NCI-H526 treated with DMSO at 0.1 percent for 48 hours (cell line): ENCODE measurements around the gene CHI3L2.
A peak's percentile ranks its signal among the peaks of the same experiment; 100 is the strongest.
"Not testable (repeated sequence)": the region's sequence is repeated elsewhere in the genome, so short reads cannot be mapped to it uniquely, and the experiment has no call there.

ENCODE experiments used
- DNase-seq: peaks from one replicate; lab custom pipeline; 2025; lab: John Stamatoyannopoulos, UW

CHI3L2 gene

DNA sequence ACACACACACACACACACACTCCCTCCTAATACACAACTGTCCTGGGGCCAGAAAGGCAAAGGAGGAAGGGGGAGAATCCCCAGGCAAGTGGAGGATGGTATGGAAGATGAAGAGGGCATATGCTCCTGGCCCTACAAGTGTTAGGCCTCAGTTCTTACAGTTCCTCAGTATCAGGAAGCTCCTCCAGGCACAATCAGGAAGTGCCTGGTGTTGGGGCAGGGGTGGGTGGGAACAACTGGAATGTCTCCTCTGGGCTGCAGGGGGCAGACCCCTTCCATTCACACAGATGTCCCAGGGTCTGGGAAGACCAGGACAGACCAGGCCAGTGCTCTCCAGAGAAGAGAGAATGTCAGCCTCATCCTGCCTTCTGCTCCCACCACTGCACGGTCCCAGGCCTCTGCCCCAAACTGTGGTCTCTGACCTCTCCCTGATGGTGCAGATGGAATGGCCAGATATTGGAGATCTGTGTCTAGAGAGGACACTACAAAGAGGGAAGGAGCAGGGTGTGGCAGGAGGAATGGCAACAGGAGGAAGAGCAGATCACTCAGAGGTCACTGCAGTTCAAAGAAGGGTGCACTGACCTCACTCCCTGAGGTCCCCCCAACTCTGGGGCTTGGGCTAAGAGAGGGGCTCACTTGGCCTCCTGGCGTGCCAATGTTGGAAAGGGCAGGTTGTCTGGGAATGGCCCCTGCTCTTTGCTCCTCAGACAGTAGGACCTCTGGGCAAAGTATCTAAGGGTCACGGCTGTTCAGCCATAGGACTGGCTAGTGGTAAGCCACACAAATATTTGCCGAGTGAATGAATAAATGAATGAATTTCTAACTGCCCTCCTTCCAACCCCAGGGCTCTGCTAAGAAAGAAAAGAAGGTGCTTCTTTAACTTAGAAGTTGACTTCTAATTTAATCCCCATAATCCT, 24.5 kb upstream of the CHI3L2 start:
- DNase-seq = no peak

DNA sequence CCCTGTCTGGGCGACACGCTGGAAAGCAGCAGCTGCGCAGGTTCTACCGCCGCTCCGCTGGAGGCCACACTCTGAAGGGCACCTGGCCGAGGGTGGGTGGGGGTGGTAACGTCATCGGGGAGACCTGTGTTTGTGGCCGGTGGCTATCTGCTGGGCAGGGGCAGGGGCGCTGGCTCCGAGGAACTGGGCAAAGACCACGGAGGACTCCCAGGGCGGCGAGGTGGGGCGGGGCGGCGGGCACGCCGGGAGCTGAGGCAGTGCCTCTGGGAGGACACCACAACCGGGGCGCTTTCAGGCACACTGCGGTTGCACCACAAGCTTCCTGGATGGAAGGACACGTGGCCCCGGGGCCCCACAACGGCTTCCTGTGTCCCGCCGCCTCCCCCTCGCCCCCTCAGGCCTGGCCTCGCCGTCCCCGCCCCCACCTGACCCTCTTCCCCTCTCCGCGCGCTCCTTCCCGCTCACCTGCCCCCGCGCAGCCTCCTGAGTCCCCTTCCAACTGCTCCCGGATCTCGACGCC, 23.8 kb upstream of the CHI3L2 start:
- peak; percentile 67 for DNase-seq

DNA sequence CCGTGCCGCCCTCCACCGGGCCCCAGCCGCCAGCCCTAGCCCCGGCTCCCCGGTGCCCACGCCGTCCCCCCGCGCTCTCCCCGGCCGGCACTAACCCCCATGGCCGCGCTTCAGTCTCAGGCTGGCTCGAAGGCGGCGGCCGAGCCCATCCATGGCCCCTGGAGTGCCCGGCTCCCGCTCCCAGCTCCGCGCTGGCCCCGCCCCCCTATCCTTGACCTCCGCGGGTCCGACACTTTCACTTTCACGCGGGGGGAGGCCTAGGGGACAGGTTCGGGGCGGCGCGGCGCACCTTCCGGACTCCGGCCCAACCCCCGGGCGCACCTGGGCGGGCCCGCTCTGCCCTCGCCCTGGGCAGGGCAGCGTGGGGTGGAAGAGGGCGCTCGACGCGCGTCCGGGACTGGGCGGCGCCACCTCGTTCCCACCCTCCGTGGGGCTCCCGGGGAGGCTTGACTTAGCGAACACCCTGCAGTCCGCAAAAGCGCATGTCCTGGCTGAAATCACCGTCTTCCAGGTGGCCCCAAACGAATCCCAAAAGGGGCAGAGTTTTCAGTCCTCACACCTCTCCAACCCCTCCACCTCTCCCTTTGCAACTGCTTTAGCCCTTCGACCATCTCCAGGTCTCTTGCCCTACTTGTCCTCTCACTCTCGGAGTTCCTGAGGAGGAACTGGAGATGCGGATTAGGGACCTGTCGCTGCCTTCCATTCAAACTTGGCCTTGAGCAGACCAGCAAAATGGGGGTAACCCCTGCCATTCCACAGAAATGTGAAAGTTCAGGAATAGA, 23.1 kb upstream of the CHI3L2 start:
- DNase-seq = no peak

DNA sequence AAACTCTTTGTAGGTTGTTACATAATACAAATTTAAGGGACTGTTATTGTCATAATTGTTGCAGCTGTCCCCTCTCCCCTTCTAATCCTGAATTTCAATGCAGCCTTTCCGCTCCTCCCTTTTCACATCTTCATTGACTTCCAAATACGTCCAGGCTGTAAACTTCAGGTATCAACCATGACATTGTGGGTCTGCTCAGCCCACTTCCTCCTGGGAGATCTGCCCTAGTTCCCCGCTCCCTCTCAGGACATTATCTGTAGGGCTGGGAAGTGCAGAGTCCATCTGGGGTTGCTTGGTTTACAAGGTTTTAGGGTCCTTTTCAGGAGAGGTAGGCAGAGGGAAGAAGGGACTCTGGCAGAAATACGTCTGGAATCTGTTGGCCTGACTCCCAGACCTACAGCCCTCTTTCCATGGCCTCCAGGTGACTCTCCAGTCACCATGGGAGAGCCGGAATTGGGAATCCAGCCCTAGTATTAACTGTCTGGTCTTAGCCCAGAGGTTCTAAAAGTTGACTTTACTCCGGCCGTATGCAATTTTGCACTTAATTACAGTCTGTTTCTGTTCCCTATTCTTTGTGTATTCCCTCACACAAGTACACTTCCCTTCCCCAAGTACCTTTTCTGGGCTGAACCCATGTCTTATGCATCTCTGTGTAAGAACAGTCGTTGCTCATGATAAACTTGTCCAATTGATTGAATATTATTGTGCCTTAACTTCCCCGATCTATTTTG, 22.4 kb upstream of the CHI3L2 start:
- no peak for DNase-seq

DNA sequence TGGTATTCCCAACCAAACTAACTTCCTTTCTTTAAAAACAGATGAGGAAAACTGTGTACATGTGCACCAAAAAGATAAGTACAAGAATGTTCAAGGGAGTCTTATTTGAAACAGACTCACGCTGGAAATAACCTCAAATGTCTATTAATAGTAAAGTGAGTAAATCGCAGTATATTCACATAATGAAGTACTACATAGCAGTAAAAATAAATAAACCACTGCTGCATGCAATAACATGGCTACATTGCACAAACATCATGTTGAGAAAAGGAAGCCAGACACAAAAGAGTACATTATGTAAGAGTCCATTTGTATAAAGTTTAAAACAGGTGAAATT, 21.8 kb upstream of the CHI3L2 start:
- no peak for DNase-seq

DNA sequence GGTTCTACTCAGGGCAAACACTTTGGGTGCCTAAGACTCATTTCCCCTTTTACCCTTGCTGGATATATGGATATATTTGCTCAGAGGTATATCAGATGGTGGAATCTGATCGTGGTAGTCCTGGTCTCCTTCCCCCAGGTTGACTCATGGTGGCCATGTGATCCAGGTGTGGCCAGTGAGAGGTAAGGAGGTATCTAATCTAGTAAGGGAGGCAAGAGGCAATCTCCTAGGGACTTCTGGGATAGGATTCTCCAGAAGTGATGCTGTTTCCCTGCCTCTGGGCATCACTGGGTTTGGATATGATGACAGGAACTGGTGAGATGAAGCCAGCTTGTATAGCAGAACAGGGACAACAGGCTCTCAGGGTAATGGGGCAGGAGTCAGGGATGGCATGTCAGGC, 18.6 kb upstream of the CHI3L2 start:
- no peak for DNase-seq

DNA sequence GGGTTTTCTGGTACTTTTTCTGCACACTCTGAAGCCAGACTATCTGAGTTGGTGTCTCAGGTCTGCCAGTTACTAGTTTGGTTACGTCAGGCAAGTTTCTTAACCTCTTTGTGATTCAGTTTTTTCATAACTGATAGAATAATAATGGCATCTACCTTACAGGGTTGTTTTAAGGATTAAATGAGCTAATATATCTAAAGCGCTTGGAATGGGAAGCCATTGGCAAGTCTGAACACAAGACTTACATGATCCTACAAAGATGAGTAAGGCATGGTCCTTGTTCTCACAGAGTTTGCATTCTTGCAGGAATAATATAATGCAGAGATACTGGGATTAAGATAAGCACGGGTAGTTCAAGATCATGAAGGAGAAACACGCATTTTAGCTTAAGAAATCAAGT, 17.9 kb upstream of the CHI3L2 start:
- DNase-seq = no peak

DNA sequence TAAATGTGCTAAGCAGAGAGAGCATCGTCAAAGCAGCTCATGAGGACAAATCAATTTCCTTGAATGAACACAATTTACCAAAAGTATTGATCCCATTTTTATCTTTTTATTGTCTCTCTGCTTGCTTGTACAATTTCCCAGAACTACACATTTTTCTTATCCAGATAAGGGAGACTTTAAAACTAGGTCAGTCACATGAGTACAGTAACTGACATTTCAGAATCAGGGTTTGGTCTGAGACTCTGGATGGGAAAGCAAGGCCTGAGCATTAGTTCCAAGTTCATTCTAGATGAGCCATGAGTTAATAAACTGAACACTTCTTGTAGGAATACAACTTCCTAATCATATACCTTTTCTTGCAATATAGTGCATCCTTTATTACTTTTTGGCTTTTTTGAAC, 15.6 kb upstream of the CHI3L2 start:
- no peak for DNase-seq

DNA sequence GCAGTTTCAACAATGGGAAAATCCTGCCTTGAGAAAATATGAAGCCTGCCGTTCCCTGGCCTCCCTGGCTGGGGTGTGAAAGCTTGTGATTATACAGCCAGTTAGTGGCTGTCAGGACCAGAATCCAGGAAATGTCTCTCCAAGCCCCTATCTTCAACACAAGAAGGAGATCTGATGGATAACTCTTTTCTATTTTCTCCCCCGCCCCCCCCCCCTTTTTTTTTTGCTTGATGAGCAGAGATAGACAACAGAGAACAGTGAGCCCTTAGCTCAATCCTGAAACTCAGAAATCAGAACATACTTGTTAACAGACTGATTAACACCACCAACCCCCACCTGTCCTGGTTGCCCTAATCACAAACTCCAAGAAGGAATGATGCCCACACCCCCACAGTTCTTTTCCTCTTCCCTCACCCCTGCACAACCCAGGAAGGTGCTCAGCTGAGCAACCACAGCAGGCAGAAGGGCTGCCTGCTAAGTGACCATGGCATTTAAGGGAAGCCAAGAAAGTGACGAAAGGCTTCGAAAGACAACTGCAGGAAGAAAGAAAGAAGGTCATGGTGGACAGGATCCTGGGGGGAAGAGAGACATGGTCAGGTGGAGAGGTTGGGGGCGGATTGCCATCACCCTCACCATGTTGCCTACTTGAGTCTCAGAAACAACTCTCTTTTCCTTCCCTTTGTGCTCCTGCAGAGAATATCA, 14.7 kb upstream of the CHI3L2 start:
- no peak for DNase-seq

DNA sequence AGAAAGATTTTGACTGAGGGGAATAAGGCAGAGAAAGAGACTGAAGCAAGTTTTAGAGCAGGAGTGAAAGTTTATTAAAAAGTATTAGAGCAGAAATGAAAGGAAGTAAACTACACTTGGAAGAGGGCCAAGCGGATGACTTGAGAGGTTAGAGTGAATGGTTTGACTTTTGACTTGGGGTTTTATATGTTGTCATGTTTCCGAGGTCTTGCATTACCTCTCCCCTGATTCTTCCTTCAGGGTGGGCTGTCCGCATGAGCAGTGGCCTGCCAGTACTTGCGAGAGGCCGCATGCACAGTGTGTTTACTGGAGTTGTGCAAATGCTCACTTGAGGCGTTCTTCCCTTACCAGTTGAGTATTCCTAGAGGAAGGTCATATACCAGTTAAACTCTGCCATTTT, 14.1 kb upstream of the CHI3L2 start:
- no peak for DNase-seq

DNA sequence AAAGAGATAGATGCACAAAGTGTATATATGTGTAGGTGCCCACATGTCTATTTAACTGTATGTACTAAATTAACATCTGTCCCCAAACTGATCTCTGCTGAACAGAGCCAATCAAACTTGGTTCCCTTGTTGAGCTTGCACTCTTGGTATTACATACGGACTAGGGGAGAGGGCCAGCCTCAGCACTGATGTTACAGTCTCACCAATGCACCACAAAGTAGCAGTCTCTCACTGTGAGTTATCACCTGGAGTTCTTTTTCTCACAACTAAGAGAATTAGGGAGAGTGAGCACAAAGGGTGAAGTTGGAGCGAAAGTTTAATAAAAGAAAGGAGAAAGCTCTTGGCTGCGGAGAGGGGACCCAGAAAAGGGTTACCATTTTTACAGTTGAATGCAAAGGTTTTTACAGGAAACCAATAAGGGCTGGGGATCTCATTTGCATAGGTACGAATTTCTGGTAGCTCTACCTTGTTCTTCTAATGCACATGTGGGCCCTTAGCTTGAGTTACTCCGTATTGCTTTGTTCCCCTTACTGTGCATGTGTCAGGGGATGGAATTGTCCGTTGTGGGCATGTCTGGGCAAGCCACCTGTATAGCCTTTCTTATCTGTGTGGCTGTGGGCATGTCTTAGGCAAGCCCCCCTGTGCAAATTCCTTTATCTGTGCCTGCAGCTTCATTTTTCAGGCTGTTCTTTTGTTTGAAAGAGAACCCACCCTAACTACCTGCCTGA, 13.3 kb upstream of the CHI3L2 start:
- peak; percentile 65 for DNase-seq

DNA sequence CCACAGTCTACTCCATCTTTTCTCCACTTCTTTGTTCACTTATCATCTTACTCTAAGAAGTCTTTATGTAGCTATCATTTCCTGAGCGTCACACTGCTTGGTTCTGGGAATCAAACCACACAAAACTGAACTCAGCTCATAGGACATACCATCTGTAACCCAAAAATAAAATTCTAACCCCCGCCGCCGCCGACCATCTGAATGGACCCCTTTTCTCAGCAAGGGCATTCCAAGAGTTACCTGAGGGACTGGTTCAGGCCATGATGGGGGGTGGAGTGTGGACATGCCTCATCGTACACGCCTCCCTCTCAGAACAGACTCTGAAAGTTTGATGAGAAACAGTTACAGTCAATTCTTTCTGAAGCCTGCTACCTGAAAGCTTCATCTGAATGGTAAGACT, 12.6 kb upstream of the CHI3L2 start:
- no peak for DNase-seq

DNA sequence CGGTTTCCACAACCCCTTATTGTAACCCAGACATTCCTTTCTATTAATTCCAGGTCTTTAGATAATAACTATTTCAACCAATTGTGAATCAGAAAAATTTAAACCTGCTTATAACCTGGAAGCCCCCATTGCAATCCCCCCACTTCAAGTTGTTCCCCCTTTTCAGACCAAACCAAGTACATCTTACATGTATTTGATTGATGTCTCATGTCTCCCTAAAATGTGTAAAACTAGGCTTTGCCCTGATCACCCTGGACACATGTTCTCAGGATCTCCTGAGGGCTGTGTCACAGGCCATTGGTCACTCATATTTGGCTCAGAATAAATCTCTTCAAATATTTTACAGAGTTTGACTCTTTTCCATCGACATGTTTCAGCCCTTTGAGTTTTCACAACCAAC, 12.2 kb upstream of the CHI3L2 start:
- not testable (repeated sequence) for DNase-seq

DNA sequence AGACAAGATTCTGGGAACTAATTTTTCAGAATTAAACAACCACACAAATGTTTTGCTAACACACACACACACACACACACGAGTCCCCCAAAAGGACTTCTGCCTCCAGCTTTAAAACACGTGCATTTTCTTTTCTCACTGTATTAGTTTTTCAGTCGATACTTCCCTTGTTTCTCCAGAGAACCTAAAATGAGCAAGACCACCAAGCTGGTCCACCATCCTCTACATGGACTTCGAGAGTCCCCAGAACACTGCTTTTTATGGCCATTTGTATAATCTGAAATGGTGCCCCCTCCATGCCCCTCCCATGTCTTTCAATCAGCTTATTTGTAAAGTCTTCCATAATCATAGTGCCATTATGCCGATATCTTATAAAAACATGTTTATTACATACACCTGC, 10.8 kb upstream of the CHI3L2 start:
- no peak for DNase-seq

DNA sequence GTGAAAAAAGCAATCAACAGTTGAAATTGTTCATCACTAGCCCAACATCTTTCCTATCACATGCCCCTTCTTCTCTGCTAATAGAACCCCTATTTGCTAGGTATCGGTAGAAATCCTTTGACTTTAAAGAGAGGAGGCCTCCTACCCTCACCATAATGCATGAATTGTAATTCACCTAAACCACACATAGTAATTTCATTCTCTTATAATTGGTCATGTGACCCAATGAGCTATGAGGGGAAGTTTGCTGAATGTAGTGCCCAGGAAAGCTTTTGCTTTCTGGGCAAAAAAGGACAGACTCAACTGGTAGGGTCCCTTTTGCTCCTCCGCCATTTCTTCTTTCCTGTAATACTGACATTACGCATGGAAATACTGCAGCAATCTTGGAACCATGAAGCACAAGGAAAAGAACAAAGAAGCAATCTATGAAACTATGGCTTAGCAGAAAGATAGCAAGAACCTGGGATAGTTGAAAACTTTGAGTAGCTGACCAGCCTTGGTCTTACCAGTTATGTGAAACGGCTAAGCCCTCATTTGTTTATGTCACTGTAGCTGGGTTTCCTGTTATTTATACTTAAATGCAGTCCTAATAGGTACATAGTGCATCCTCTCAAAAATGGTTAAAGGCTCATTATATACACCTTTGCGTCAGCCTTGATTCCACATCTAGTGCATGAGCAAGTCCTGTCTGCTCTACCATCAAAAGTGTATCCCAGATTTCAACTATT, 10.2 kb upstream of the CHI3L2 start:
- DNase-seq = no peak

DNA sequence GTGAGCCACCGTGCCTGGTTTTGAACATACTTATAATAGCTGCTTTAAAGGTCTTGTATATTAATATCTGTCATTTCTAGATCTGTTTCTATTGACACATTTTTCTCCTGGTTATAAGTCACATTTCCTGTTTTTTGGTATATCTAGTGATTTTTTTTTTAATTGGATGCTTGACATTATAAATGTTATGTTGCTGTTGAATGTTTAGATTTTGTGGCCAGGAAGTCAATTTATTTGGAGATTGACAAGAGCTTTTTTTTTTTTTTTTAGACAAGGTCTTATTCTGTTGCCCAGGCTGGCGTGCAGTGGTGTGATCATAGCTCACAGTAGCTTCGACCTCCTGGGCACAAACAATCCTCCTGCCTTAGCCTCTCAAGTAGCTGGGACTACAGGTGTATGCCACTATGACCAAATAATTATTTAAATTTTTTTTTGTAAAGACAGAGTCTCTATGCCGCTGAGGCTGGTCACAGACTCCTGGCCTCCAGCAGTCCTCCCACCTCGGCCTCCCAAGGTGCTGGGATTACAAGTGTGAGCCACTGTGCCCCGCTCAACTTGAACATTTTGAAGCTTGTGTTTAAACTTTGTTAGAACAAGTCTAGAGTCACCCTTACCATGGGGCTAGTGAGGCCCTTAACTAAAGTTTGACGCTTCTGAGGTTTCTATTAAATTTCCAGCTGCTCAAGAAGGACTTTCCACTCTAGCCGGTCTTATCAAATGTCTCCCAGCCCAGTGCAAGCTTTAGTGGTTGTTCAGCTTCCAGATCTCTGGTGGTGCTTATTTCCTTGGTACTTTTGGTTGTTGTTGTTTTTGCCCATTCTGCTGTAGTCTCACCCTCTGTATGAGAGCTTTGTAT, 8.6 kb upstream of the CHI3L2 start:
- no peak for DNase-seq

DNA sequence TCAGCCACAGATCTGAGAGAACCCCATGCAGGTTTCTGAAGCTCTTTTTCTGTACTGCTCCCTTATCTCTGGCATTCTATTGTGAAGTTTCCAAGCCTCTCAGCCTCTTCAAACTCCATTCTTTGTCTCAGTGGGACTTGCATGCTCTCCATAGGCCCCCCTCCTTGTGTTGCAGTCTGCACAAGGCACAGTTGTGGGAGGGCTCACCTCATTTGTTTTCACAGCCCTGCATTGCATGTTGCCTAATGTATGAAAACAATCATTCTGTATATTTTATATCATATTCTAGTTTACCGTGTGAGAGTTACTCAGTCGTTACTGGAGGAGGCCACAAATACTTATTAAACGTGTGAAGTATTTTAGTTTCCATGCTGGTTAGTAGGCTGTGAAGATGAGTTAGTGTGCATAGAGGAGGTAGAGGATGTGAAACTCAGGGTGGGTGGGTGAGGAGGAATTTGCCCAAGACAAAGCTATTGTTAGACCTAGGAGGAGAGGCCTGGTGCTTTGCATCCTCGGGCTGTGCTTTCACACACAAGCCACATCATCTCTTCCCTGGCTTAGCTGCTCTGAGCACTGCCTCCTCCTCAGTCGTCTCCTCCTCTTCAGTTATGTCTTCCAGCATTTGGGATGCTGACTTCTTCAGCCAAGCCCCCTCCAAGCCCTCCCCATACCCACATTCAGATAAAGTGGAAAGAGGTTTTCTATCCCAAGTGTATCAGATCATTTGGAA, 7.8 kb upstream of the CHI3L2 start:
- no peak for DNase-seq

DNA sequence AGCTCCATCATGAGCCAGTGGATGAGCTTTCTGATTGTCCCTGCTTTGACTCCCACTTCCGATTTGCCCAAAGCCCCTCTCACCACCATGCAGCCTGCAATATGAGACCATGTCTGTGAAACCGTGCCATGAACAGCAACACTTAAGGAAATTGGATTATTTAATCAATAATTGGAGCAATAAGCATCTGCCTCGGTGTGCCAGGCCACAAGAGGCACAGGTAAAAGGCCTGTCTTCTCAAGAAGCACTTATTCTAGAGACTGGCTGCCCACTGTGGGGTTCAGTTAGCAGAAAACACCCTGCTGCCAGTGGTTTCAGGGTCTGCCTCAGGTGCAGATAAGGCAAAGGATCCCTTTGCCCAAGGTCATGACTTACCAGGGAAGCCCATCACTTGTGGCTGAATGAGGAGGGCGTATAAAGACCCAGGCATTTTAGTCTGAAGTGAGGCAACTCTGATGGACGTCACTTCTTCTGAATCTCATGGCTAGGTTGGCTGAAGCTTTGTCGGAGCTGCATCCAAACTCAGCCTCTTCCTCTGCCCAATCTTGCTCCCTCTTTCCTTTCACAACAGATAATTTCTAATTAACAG, 7.1 kb upstream of the CHI3L2 start:
- DNase-seq = no peak

DNA sequence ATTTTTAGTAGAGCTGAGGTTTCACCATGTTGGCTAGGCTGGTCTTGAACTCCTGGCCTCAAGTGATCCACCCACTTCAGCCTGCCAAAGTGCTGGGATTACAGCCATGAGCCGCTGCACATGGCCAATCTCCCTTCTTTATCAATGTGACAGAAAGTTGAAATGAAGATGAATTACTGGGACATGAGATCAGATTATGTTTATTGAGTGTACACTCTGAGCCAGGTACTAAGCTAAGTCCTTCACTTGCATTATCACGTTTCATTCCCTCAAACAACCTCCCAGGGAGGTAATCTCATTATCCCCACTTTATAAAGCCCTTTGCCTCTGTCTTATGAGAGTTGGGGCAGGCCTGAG, 6.3 kb upstream of the CHI3L2 start:
- no peak for DNase-seq
